Muscle layer of colon (tissue), 2 donors: ENCODE measurements around the gene FBXW11.

Source experiments
- H3K27ac ChIP-seq: one replicate; pipeline ENCODE4 v1.7.0; 2013; ENCODE audit warnings: low read depth, mild to moderate bottlenecking, low read length, moderate library complexity
- H3K27me3 ChIP-seq, 2 donors: one replicate each; pipeline ENCODE4 v1.7.0; 2013; ENCODE audit warnings: low read length in 2 of 2, mild to moderate bottlenecking in 2 of 2; ENCODE audit not compliant: insufficient read depth in 2 of 2, control insufficient read depth in 1 of 2
- H3K36me3 ChIP-seq: one replicate; pipeline ENCODE4 v1.7.0; 2013; ENCODE audit warnings: mild to moderate bottlenecking, low read length; ENCODE audit not compliant: insufficient read depth
- H3K4me1 ChIP-seq: one replicate; pipeline ENCODE4 v1.7.0; 2013; ENCODE audit warnings: mild to moderate bottlenecking, low read length; ENCODE audit not compliant: insufficient read depth
- H3K4me3 ChIP-seq, 2 donors: one replicate each; pipeline ENCODE4 v1.7.0; 2013; ENCODE audit warnings: low read length in 2 of 2, low read depth in 1 of 2, mild to moderate bottlenecking in 1 of 2, moderate library complexity in 1 of 2
- H3K9ac ChIP-seq: one replicate; pipeline ENCODE4 v1.7.0; 2013; ENCODE audit warnings: low read length
- H3K9me3 ChIP-seq: one replicate; pipeline ENCODE4 v1.7.0; 2013; ENCODE audit warnings: mild to moderate bottlenecking, low read length
- donor health status: abdominal sarcoma.
- donor health status: Adenocarcinoma of cecum.

The FBXW11 gene

GRCh38 chr5:171874234-171874633, 132.2 kb downstream of the FBXW11 start:
- Histone ChIP-seq H3K27me3 (no peaks in the 10 kb centered on the region), H3K27ac (no peak overlapping the region), H3K36me3 (peaks cover 33% of the 10 kb centered on the region)

GRCh38 chr5:171872666-171873065, 133.8 kb downstream of the FBXW11 start:
- Histone ChIP-seq H3K4me3 (no peak overlapping the region), H3K27me3 (no peaks in the 10 kb centered on the region), H3K9me3 (no peaks in the 10 kb centered on the region), H3K27ac (no peak overlapping the region), H3K4me1 (no peaks in the 10 kb centered on the region), H3K9ac (no peak overlapping the region), H3K36me3 (peaks cover 40% of the 10 kb centered on the region)

More at GRCh38 chr5:171874234-171874633, 132.2 kb downstream of the FBXW11 start:
- no peaks in the 10 kb centered on the region for H3K9me3 ChIP-seq
- H3K9ac ChIP-seq, result no peak overlapping the region
- H3K4me3 ChIP-seq, result no peak overlapping the region
- no peaks in the 10 kb centered on the region for H3K4me1 ChIP-seq

GRCh38 chr5:171871711-171872110, 134.7 kb downstream of the FBXW11 start:
- Histone ChIP-seq H3K9me3 (no peaks in the 10 kb centered on the region), H3K36me3 (peaks cover 37% of the 10 kb centered on the region), H3K4me1 (no peaks in the 10 kb centered on the region), H3K9ac (no peak overlapping the region), H3K27ac (no peak overlapping the region), H3K4me3 (no peak overlapping the region), H3K27me3 (no peaks in the 10 kb centered on the region)

GRCh38 chr5:171869956-171870355, 136.5 kb downstream of the FBXW11 start:
- Histone ChIP-seq H3K9ac (no peak overlapping the region), H3K27me3 (no peaks in the 10 kb centered on the region), H3K4me1 (no peaks in the 10 kb centered on the region), H3K27ac (no peak overlapping the region), H3K36me3 (peaks cover 24% of the 10 kb centered on the region), H3K4me3 (no peak overlapping the region), H3K9me3 (no peaks in the 10 kb centered on the region)

GRCh38 chr5:171868236-171868635, 138.2 kb downstream of the FBXW11 start:
- Histone ChIP-seq H3K4me1 (no peaks in the 10 kb centered on the region), H3K27ac (no peak overlapping the region), H3K9me3 (no peaks in the 10 kb centered on the region), H3K9ac (no peak overlapping the region), H3K4me3 (no peak overlapping the region), H3K27me3 (no peaks in the 10 kb centered on the region), H3K36me3 (peaks cover 24% of the 10 kb centered on the region)

GRCh38 chr5:171867786-171868185, 138.7 kb downstream of the FBXW11 start:
- Histone ChIP-seq H3K9me3 (no peaks in the 10 kb centered on the region), H3K27ac (no peak overlapping the region), H3K36me3 (peaks cover 24% of the 10 kb centered on the region), H3K27me3 (no peaks in the 10 kb centered on the region), H3K4me1 (no peaks in the 10 kb centered on the region), H3K9ac (no peak overlapping the region), H3K4me3 (no peak overlapping the region)

GRCh38 chr5:171865471-171865870, 141.0 kb downstream of the FBXW11 start:
- no peak overlapping the region for H3K9ac ChIP-seq
- H3K9me3 ChIP-seq, result no peaks in the 10 kb centered on the region
- peaks cover 20% of the 10 kb centered on the region for H3K36me3 ChIP-seq
- no peak overlapping the region for H3K4me3 ChIP-seq
- no peaks in the 10 kb centered on the region for H3K4me1 ChIP-seq
- H3K27me3 ChIP-seq, result no peaks in the 10 kb centered on the region
- no peak overlapping the region for H3K27ac ChIP-seq

- H3K27me3 ChIP-seq, result no peaks in the 10 kb centered on the region
- H3K4me3 ChIP-seq, result no peak overlapping the region
- H3K9ac ChIP-seq, result no peak overlapping the region
- H3K36me3 ChIP-seq, result peaks cover 15% of the 10 kb centered on the region
- no peaks in the 10 kb centered on the region for H3K4me1 ChIP-seq
- no peak overlapping the region for H3K27ac ChIP-seq
- no peaks in the 10 kb centered on the region for H3K9me3 ChIP-seq
Measured at GRCh38 chr5:171863935-171864334, 142.5 kb downstream of the FBXW11 start.

DNA sequence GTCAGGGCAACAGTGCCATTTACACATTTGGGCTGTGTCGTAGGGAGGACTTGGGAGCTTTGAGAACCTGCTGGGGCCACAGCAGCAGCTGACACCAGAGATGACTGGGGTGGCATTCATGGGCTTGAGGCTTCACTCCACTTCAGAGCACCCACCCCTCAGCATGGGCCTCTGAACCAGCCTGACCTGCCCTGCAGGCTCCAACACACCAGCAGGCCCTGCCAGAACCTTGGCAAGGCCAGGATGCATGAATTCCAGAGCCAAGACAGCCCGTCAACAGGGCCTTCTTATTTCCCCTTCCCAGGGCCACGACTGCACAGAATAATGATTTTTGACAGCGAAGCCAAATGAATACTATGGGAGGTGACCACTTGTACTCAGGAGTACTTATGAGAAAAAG, 143.8 kb downstream of the FBXW11 start:
- Histone ChIP-seq H3K36me3 (peaks cover 6% of the 10 kb centered on the region), H3K27ac (no peak overlapping the region), H3K27me3 (no peaks in the 10 kb centered on the region)

GRCh38 chr5:171861381-171861780, 145.1 kb downstream of the FBXW11 start:
- no peak overlapping the region for H3K9ac ChIP-seq
- no peak overlapping the region for H3K4me3 ChIP-seq
- no peaks in the 10 kb centered on the region for H3K4me1 ChIP-seq
- no peak overlapping the region for H3K27ac ChIP-seq
- H3K27me3 ChIP-seq, result no peaks in the 10 kb centered on the region
- H3K36me3 ChIP-seq, result no peaks in the 10 kb centered on the region
- no peaks in the 10 kb centered on the region for H3K9me3 ChIP-seq

More for the DNA sequence above, 143.8 kb downstream of the FBXW11 start:
- no peaks in the 10 kb centered on the region for H3K4me1 ChIP-seq
- no peaks in the 10 kb centered on the region for H3K9me3 ChIP-seq
- H3K4me3 ChIP-seq, result no peak overlapping the region
- H3K9ac ChIP-seq, result no peak overlapping the region

- no peaks in the 10 kb centered on the region for H3K4me1 ChIP-seq
- H3K9ac ChIP-seq, result no peak overlapping the region
- no peak overlapping the region for H3K4me3 ChIP-seq
- H3K36me3 ChIP-seq, result no peaks in the 10 kb centered on the region
- H3K9me3 ChIP-seq, result no peaks in the 10 kb centered on the region
- no peak overlapping the region for H3K27ac ChIP-seq
- H3K27me3 ChIP-seq, result no peaks in the 10 kb centered on the region
Measured at GRCh38 chr5:171858303-171858702, 148.1 kb downstream of the FBXW11 start.

- Histone ChIP-seq H3K4me1 (no peaks in the 10 kb centered on the region), H3K27ac (no peak overlapping the region), H3K9me3 (no peaks in the 10 kb centered on the region), H3K27me3 (no peaks in the 10 kb centered on the region), H3K36me3 (no peaks in the 10 kb centered on the region), H3K9ac (no peak overlapping the region), H3K4me3 (no peak overlapping the region)
Measured at GRCh38 chr5:171857489-171857876, 149.0 kb downstream of the FBXW11 start.
